Ishikawa (cell line): ENCODE results near the gene TPRA1.

ENCODE experiments used
- CEBPB ChIP-seq: IDR thresholded peaks from 2 replicates; pipeline ENCODE4 v1.6.1; 2012
- CREB1 ChIP-seq: IDR thresholded peaks from 2 replicates; pipeline ENCODE4 v1.6.1; 2012; ENCODE audit warnings: low read depth
- EGR1 ChIP-seq: IDR thresholded peaks from 2 replicates; pipeline ENCODE4 v1.6.1; 2012
- EP300 ChIP-seq: IDR thresholded peaks from 2 replicates; pipeline ENCODE4 v1.6.1; 2012; ENCODE audit warnings: borderline replicate concordance
- FOXM1 ChIP-seq: IDR thresholded peaks from 2 replicates; pipeline ENCODE4 v1.6.1; 2012; ENCODE audit warnings: low read depth, borderline replicate concordance
- NFIC ChIP-seq: IDR thresholded peaks from 2 replicates; pipeline ENCODE4 v1.6.1; 2012
- RAD21 ChIP-seq: IDR thresholded peaks from 2 replicates; pipeline ENCODE4 v1.6.1; 2012; ENCODE audit warnings: low read depth
- TAF1 ChIP-seq: IDR thresholded peaks from 2 replicates; pipeline ENCODE4 v1.6.1; 2012; ENCODE audit warnings: low read depth, mild to moderate bottlenecking
- TCF12 ChIP-seq: IDR thresholded peaks from 2 replicates; pipeline ENCODE4 v1.6.1; 2012; ENCODE audit warnings: low read depth
- TEAD4 ChIP-seq: IDR thresholded peaks from 2 replicates; pipeline ENCODE4 v1.6.1; 2012
- YY1 ChIP-seq: IDR thresholded peaks from 2 replicates; pipeline ENCODE4 v1.6.1; 2012; ENCODE audit warnings: low read depth
- ZBTB7A ChIP-seq: IDR thresholded peaks from 2 replicates; pipeline ENCODE4 v1.6.1; 2012; ENCODE audit warnings: low read depth
- TF ChIP-seq, protein P1 (sequence below): IDR thresholded peaks from 2 replicates; pipeline ENCODE4 v1.6.1; 2012
- TF ChIP-seq, protein P2 (sequence below): IDR thresholded peaks from 2 replicates; pipeline ENCODE4 v1.6.1; 2012
- TF ChIP-seq, protein P3 (sequence below): IDR thresholded peaks from 2 replicates; pipeline ENCODE4 v1.6.1; 2012; ENCODE audit warnings: low read depth, mild to moderate bottlenecking

TPRA1 gene

DNA sequence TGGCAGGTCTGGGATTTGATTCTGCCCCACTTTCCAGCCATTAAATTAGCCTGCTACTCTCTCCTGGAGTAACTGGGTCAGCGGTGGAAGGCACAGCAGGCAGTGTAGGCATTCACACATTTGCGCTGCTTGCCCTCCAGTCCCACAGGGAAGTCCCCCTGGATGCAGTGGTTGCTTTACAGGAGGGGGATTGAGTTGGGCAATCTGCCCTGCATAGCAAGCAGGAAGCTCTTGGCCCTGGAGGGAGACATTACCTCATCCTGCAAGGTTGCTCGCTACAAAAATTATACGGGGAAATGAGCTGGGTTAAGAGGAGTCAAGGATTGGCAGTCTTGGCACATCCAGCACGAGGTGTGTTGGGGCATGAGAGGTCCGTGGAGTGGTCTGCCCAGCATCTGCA is 22.4 kb upstream of the TPRA1 start:
- no peak for TF ChIP-seq FOXM1

DNA sequence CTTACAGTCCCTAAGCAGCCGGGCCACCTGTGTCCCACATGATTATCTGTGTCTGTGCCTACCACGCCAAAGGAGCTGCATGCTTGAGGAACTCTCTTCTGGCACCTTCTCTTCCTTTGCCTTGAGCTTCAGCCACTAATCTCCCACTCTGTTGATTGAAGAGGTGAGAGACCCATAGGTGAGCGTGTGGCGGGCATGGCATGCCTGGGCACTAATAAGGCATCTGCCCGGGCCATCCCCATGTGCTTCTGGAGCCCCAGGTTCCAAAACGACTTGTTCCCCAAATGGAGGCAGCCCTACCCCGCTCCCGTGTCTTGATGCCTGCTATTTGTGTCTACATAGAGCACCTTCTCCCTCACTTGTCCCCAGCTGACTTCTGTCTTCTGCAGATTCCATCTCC is 20.7 kb upstream of the TPRA1 start:
- TF ChIP-seq, protein P1, sequence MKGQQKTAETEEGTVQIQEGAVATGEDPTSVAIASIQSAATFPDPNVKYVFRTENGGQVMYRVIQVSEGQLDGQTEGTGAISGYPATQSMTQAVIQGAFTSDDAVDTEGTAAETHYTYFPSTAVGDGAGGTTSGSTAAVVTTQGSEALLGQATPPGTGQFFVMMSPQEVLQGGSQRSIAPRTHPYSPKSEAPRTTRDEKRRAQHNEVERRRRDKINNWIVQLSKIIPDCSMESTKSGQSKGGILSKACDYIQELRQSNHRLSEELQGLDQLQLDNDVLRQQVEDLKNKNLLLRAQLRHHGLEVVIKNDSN: no peak
- TF ChIP-seq CREB1: no peak
- TF ChIP-seq TCF12: no peak
- TF ChIP-seq YY1: no peak
- no peak for TF ChIP-seq EGR1
- no peak for TF ChIP-seq FOXM1
- TF ChIP-seq, protein P2, sequence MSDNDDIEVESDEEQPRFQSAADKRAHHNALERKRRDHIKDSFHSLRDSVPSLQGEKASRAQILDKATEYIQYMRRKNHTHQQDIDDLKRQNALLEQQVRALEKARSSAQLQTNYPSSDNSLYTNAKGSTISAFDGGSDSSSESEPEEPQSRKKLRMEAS: no peak
- no peak for TF ChIP-seq TAF1
- TF ChIP-seq ZBTB7A: no peak
- TF ChIP-seq CEBPB: no peak
- TF ChIP-seq, protein P3, sequence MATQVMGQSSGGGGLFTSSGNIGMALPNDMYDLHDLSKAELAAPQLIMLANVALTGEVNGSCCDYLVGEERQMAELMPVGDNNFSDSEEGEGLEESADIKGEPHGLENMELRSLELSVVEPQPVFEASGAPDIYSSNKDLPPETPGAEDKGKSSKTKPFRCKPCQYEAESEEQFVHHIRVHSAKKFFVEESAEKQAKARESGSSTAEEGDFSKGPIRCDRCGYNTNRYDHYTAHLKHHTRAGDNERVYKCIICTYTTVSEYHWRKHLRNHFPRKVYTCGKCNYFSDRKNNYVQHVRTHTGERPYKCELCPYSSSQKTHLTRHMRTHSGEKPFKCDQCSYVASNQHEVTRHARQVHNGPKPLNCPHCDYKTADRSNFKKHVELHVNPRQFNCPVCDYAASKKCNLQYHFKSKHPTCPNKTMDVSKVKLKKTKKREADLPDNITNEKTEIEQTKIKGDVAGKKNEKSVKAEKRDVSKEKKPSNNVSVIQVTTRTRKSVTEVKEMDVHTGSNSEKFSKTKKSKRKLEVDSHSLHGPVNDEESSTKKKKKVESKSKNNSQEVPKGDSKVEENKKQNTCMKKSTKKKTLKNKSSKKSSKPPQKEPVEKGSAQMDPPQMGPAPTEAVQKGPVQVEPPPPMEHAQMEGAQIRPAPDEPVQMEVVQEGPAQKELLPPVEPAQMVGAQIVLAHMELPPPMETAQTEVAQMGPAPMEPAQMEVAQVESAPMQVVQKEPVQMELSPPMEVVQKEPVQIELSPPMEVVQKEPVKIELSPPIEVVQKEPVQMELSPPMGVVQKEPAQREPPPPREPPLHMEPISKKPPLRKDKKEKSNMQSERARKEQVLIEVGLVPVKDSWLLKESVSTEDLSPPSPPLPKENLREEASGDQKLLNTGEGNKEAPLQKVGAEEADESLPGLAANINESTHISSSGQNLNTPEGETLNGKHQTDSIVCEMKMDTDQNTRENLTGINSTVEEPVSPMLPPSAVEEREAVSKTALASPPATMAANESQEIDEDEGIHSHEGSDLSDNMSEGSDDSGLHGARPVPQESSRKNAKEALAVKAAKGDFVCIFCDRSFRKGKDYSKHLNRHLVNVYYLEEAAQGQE: no peak
- no peak for TF ChIP-seq TEAD4
- TF ChIP-seq EP300: no peak
- no peak for TF ChIP-seq RAD21

DNA sequence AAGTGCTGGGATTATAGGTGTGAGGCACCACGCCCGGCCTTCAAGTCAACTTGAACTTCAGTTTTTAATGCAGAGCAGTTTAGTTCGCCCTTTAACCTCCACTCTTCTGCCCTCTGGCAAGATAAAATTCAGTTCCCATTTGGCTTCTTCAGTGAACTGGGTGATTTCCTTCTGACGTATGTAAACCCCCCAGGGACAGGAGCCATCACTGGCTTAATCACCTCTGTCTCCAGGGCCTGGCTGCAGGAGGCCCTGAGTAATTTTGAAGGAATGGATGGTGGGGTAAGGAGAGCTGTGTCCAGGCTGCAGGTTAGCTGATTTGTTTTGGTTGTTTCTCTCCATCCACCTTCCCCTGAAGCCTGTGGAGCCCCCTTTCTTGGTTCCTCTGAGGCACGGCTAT is 19.6 kb upstream of the TPRA1 start:
- TF ChIP-seq, protein P2: no peak
- TF ChIP-seq CEBPB: no peak
- TF ChIP-seq TAF1: no peak
- no peak for TF ChIP-seq EGR1
- no peak for TF ChIP-seq YY1
- TF ChIP-seq TCF12: no peak
- no peak for TF ChIP-seq RAD21
- TF ChIP-seq, protein P1: no peak
- TF ChIP-seq, protein P3: no peak
- TF ChIP-seq FOXM1: no peak
- TF ChIP-seq CREB1: no peak
- no peak for TF ChIP-seq TEAD4

DNA sequence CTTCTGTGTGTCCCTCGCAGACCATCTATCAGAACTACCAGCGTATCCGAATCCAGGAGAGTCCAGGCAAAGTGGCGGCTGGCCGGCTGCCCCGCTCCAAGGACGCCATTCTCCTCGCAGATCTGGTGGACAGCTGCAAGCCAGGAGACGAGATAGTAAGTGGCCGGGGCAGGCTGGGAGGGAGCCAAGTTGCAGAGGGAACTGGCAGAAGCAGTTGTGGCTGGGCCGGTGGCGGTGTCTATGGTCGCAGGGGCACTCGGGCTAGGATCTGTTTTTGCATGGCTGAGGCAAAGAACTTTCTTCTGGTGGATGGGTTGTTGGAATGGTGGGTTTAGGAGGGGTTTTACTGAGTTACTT is 17.8 kb upstream of the TPRA1 start:
- no peak for TF ChIP-seq RAD21
- TF ChIP-seq EP300: no peak
- no peak for TF ChIP-seq NFIC
- TF ChIP-seq FOXM1: no peak
- TF ChIP-seq, protein P2: no peak

DNA sequence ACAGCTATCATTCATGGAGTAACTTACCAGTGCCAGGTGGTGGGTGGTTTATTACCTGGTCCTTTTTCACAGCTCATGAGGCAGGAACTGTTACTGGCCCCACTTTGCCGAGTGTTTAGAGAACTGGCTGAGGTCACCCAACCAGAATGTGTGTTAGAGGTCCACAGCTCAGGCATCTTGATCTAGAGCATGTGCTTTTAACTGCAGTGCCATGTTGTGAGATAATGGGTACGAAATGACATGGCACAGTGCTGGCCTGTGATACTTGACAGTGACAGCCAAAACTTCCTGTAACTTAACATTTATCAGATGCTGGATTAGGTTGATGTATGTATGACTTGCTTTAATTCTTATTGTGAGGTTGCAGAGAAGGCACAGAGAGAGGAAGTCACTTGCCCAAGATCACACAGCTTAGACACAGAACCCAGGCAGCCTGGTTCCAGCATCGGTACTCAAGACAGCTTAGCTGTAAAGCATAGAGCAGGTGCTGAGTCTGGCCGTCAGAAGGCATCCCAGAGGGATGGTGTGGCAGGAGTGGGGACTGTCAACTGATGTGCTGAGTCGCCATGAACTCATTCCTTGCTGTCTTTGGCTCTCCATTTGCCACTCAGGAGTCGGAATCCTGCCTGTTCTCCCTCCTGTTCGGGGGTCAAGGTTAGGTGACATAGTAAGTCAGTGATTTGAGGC is 17.3 kb upstream of the TPRA1 start:
- no peak for TF ChIP-seq FOXM1

DNA sequence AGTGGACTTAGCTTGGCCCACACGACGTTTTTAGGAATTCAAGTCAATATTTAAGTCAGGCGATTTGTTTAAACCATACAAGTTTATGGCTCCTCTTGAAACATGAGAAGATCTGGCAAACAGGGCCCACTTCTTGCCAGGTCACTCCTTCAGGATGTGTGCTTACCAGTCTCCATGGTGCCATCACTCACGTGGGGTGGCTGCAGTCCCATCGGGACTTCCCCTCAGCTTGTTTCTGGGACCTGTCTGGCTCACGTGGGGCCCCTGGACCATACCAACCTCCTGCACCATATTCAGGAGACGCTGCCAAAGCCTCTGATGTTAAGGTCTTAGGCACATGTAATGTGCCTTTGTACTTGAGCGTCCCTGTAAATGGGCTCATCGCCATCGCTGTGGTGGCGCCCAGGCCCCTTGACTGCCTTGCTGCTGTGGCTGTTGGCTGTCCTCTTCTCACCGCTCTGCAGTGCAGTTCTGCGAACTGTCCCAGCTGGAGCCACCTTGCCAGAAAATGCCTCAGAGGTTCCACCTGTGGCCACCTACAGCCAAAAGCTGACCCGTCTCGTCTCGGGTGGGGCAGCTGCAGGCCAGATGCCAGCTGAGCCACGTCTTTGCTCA is 16.6 kb upstream of the TPRA1 start:
- no peak for TF ChIP-seq ZBTB7A
- no peak for TF ChIP-seq YY1
- TF ChIP-seq TCF12: no peak
- TF ChIP-seq CREB1: no peak
- TF ChIP-seq TAF1: no peak
- TF ChIP-seq, protein P3: no peak
- TF ChIP-seq RAD21: no peak
- no peak for TF ChIP-seq EP300
- TF ChIP-seq, protein P1: no peak
- TF ChIP-seq, protein P2: no peak
- no peak for TF ChIP-seq CEBPB
- TF ChIP-seq EGR1: no peak
- TF ChIP-seq NFIC: no peak
- no peak for TF ChIP-seq FOXM1
- TF ChIP-seq TEAD4: no peak
